Smooth muscle cell (in vitro differentiated cells): ENCODE data around the gene TGM3. TPM values are rescaled to one million over a fixed set of nuclear protein-coding genes. Genes with fewer than 3 reads are reported as not detected.

Experiments used
- DNase-seq: peaks from one replicate; lab custom pipeline; 2025; ENCODE audit not compliant: unreplicated experiment; lab: John Stamatoyannopoulos, UW
- H2AFZ ChIP-seq: fragments of 200-600 bp; sonication (generic); 2 replicates; pipeline ENCODE4 v1.6.0; 2016; ENCODE audit warnings: antibody characterized with exemption, low read depth, mild to moderate bottlenecking
- H3F3A ChIP-seq: fragments of 200-600 bp; sonication (generic); 2 replicates; pipeline ENCODE4 v1.6.0; 2017; ENCODE audit warnings: antibody characterized with exemption, low read depth
- H3K27ac ChIP-seq: fragments of 200-600 bp; sonication (generic); 2 replicates; pipeline ENCODE4 v1.5.1; 2016; ENCODE audit warnings: low read depth, mild to moderate bottlenecking
- H3K27me3 ChIP-seq: fragments of 200-600 bp; sonication (generic); 2 replicates; pipeline ENCODE4 v1.6.1; 2016; ENCODE audit warnings: low read depth, mild to moderate bottlenecking
- H3K36me3 ChIP-seq: fragments of 200-600 bp; sonication (generic); 2 replicates; pipeline ENCODE4 v1.5.1; 2016; ENCODE audit warnings: low read depth
- H3K4me1 ChIP-seq: fragments of 200-600 bp; sonication (generic); 2 replicates; pipeline ENCODE4 v1.5.1; 2016; ENCODE audit warnings: low read depth
- H3K4me2 ChIP-seq: fragments of 200-600 bp; sonication (generic); 2 replicates; pipeline ENCODE4 v1.6.0; 2016; ENCODE audit warnings: mild to moderate bottlenecking
- H3K4me3 ChIP-seq: fragments of 200-600 bp; sonication (generic); 2 replicates; pipeline ENCODE4 v1.5.1; 2016; ENCODE audit warnings: mild to moderate bottlenecking
- H3K79me2 ChIP-seq: fragments of 200-600 bp; sonication (generic); 2 replicates; pipeline ENCODE4 v1.6.0; 2016; ENCODE audit warnings: low read depth, mild to moderate bottlenecking
- H3K9ac ChIP-seq: fragments of 200-600 bp; sonication (generic); 2 replicates; pipeline ENCODE4 v1.6.0; 2016; ENCODE audit warnings: low read depth
- H3K9me3 ChIP-seq: fragments of 200-600 bp; sonication (generic); replicated peaks from 2 replicates; pipeline ENCODE4 v1.5.1; 2016; ENCODE audit warnings: low read depth
- H4K20me1 ChIP-seq: fragments of 200-600 bp; sonication (generic); 2 replicates; pipeline ENCODE4 v1.6.0; 2016; ENCODE audit warnings: low read depth
- CTCF ChIP-seq: fragments of 200-600 bp; sonication (generic); IDR thresholded peaks from 2 replicates; pipeline ENCODE4 v1.5.1; 2017; ENCODE audit warnings: borderline replicate concordance, mild to moderate bottlenecking, antibody characterized with exemption; ENCODE audit not compliant: insufficient read depth, poor library complexity, severe bottlenecking
- WGBS: methylation state at CpG from one replicate; pipeline ENCODE4 v1.1.7; 2016; ENCODE audit warnings: low lambda C conversion rate; 5-methylcytosine and 5-hydroxymethylcytosine counted together
- polyA plus RNA-seq: library from polyadenylated mRNA; unstranded; fragments of >200 nt; fragmentation: Nextera tagmentation; extraction: Ambion mirVana; gene quantifications from 2 replicates; pipeline ENCODE4 v1.2.1, GENCODE V29; 2016
- total RNA-seq: library from RNA; depleted of rRNA; stranded (reverse); fragments of >200 nt; gene quantifications from 2 replicates; pipeline ENCODE4 v1.2.3, GENCODE V29; 2014

TGM3 gene
- total and polyA plus RNA-seq, 2 experiments from 2014 or later = 0.43 to 0.54 TPM

GRCh38 chr20:2299301-2299700, 3.5 kb downstream of the TGM3 start:
- Histone ChIP-seq H3K27me3 (no peaks in the 10 kb centered on the region), H4K20me1 (no peaks in the 10 kb centered on the region), H2AFZ (no peak overlapping the region), H3K36me3 (no peaks in the 10 kb centered on the region), H3K4me3 (no peak overlapping the region), H3F3A (no peaks in the 10 kb centered on the region), H3K27ac (no peak overlapping the region), H3K9me3 (no peaks in the 10 kb centered on the region), H3K4me2 (no peak overlapping the region), H3K79me2 (no peaks in the 10 kb centered on the region), H3K4me1 (peaks cover 17% of the 10 kb centered on the region), H3K9ac (no peak overlapping the region)
- 76% methylated on average over 9 of the region's 9 CpGs for WGBS
- TF ChIP-seq CTCF = no peak
- no peak for DNase-seq

DNA sequence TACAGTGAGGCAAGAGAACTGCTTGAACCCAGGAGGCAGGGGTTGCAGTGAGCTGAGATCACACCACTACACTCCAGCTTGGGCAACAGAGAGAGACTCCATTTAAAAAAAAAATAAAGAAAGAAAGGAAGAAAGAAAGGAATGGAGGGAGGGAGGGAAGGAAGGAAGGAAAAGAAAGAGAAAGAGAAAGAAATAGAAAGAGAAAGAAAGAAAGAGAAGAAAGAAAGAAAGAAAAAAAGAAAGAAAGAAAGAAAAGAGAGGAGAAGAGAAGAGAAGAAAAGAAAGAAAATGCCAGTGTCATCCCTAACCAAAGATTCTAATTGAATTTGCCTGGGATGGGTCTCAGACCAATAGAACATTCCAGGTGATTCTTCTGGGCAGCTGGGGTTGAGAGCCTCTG, 4.2 kb downstream of the TGM3 start:
- TF ChIP-seq CTCF = no peak
- H3K79me2 ChIP-seq = no peaks in the 10 kb centered on the region

DNA sequence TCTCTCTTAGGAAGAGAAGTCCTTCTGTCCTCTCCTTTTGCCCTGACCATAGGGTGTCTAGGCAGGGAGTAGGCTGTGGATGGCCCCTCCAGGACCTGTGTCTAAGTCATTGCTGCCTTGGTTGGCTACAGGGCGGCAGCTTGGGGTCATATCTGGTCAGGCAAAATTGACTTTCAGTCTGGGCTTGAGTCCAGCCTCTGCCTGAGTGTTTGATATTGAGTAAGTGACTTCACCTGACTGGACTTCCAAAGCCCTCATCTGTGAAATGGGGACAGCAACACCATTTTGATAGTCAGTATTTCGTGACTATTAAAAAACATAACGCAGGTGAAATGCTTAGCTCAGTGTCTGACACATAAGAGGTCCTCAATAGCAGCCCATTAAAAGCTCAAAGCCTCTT, 4.6 kb downstream of the TGM3 start:
- no peak overlapping the region for H2AFZ ChIP-seq
- H3K4me2 ChIP-seq = no peak overlapping the region
- H3K4me1 ChIP-seq = peaks cover 17% of the 10 kb centered on the region
- no peak overlapping the region for H3K9ac ChIP-seq
- H3K36me3 ChIP-seq = no peaks in the 10 kb centered on the region
- WGBS = 82% methylated on average over 3 of the region's 3 CpGs
- H3K27me3 ChIP-seq = peaks cover 7% of the 10 kb centered on the region
- H3K79me2 ChIP-seq = no peaks in the 10 kb centered on the region
- H4K20me1 ChIP-seq = no peaks in the 10 kb centered on the region
- no peak for DNase-seq
- H3K27ac ChIP-seq = no peak overlapping the region
- H3K4me3 ChIP-seq = no peak overlapping the region
- no peak for TF ChIP-seq CTCF
- H3F3A ChIP-seq = no peaks in the 10 kb centered on the region
- no peaks in the 10 kb centered on the region for H3K9me3 ChIP-seq

More for the DNA sequence above, 4.2 kb downstream of the TGM3 start:
- Histone ChIP-seq H3K9ac (no peak overlapping the region), H3K4me1 (peaks cover 17% of the 10 kb centered on the region), H4K20me1 (no peaks in the 10 kb centered on the region), H3K27ac (no peak overlapping the region), H3F3A (no peaks in the 10 kb centered on the region), H3K36me3 (no peaks in the 10 kb centered on the region), H2AFZ (no peak overlapping the region), H3K27me3 (peaks cover 3% of the 10 kb centered on the region), H3K4me2 (no peak overlapping the region), H3K4me3 (no peak overlapping the region), H3K9me3 (no peaks in the 10 kb centered on the region)
- no peak for DNase-seq

DNA sequence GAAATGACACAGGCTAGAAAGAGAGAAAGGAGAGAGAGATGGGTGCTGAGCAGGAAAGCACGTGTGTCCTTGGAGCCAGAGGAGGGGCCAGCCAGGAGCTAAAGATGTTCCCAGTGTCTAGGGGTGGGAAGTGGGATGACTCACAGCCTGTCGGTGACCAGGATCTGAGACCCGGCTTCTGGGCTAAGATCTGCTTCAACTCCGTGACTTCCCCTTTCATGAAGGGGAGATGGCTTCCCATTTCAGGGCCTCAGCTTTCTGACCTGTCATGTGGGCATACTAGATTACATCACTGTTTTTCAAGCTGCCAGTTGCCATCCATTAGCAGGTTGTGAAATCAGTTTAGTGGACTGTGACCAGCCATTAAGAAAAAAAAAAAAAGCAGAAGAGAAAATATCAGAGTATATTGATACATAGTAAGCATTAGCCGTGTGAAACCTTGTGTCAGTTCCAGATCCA, 5.4 kb downstream of the TGM3 start:
- H3K27ac ChIP-seq = no peak overlapping the region
- no peaks in the 10 kb centered on the region for H4K20me1 ChIP-seq
- no peak for DNase-seq
- no peaks in the 10 kb centered on the region for H3K79me2 ChIP-seq
- H2AFZ ChIP-seq = no peak overlapping the region
- no peaks in the 10 kb centered on the region for H3K9me3 ChIP-seq
- peaks cover 11% of the 10 kb centered on the region for H3K27me3 ChIP-seq
- no peak overlapping the region for H3K4me2 ChIP-seq
- H3K9ac ChIP-seq = no peak overlapping the region
- TF ChIP-seq CTCF = no peak
- 26% methylated on average over 5 of the region's 5 CpGs for WGBS
- H3F3A ChIP-seq = no peaks in the 10 kb centered on the region
- H3K36me3 ChIP-seq = no peaks in the 10 kb centered on the region
- no peak overlapping the region for H3K4me3 ChIP-seq
- H3K4me1 ChIP-seq = peaks cover 17% of the 10 kb centered on the region
